Activated naive CD8-positive, alpha-beta T cell treated with anti-CD3 and anti-CD28 coated beads, Interleukin-2, amount 50 U/mL, for 16 hours (primary cell): Measurements from ENCODE around the gene STEAP2.

Source experiments
- DNase-seq: peaks from one replicate; pipeline ENCODE4 v3.0.0-alpha.2; 2020; ENCODE audit warnings: low read depth, low spot score

Gene STEAP2

DNA sequence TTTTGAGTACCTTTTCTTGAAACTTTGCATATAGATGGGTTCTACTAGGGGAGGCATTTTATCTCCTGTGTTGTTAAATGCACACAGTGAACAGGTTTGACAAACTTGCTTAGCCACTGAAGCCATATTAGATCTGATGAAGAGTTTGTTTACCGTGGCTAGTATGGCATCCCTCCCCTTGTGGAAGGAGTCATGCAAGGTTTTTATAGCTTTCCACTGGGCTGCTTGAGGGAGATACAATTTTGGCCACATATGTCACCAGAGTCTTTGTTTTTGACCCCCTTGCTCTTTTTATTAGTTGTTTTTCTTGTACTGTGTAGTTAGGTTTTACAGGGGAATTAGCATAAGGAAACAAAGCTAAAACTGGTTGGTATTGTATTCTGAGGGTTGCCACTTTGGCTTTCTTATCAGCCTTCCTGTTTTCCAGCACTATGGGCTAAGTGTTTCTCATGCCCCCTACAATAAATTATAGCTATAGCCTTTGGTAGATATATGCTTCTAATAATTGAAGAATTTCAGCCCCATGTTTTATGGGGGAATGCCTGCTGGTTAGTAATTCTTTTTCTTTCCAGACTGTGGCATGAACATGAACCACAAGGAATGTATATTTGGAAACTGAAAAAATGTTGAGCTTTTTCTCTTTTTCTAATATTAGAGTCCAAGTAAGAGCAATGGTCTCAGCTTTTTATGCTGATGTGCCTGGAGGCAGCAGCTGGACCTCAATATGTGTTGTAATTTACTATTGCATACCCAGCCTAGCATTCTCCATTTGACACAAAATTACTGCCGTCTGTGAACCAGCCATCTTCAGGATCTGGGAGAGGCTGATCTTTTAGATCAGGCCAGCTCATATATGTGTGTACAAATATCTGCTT lies 18.4 kb upstream of the STEAP2 start:
- DNase-seq: no peak

- DNase-seq: no peak
These were observed 16.4 kb upstream of the STEAP2 start for GRCh38 chr7:90194911-90195809.

- DNase-seq: no peak
These were observed 9.9 kb upstream of the STEAP2 start for GRCh38 chr7:90201500-90202195.

GRCh38 chr7:90207956-90208355 lies 3.6 kb upstream of the STEAP2 start:
- no peak for DNase-seq

GRCh38 chr7:90209776-90210175 lies 1.8 kb upstream of the STEAP2 start:
- no peak for DNase-seq

DNA sequence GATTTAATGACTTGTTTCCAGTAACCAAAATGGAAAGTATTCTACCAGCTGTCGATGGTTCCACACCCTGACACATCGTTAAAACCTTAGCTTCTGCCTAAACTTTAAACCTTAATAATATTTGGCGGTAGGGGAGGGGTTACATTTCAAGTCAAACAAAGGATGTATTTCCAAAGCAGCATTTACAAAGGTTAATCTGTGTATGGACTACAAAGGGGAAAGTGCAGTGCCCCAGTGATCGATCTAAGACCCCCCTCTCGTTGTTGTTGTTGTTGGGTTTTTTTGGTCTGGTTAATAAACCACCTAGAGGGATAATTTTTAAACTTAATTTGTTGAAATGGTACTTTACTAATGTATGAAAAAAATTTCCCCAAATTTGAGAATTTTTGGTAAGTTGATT lies 1.1 kb upstream of the STEAP2 start:
- DNase-seq: no peak

GRCh38 chr7:90210981-90211380 lies 559 bp upstream of the STEAP2 start:
- no peak for DNase-seq

GRCh38 chr7:90212149-90212495 lies 582 bp downstream of the STEAP2 start:
- DNase-seq: no peak

DNA sequence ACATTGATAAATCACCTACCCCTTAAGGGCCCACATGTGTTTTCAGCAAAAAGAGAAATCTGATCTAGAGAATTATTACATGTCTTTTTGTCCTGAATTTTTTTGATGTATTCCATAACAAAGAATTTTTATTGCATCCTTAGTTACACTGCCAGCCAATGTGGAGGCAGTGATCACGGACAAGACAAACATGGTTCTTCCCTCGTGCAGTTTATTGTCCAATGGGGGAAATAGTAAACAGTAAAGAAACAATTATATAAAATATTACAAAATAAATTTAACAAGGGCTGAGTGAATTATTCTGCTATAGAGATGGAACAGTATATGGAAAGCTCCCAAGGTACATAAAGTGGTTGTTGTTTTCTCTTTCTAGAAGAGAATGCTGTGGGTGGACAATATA lies 2.0 kb downstream of the STEAP2 start:
- DNase-seq: no peak

DNA sequence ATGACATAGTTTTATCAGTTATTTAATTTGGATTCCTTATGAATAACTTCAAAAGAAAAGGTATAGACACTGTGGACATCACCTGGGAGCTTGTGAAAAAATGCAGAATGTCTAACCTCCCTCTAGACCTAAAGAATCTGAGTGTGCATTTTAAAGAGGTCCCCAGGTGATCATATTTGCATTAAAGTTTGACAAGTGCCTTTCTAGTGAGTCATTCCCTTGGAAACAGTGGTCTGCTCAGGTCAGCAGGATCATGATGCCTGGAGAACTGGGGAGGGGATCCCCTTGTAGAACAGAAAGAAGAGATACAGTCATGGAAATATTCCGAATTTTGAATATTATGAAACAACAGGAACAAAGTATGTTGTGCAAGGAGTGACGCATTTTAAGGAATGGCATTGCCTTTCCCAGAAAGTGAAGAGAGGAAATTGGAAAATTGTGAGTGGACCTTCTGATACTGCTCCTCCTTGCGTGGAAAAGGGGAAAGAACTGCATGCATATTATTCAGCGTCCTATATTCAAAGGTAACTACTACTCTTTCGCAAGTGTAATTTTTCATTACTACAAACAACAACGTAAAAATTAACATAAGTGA lies 4.6 kb downstream of the STEAP2 start:
- DNase-seq: no peak

- no peak for DNase-seq
These were observed 5.2 kb downstream of the STEAP2 start for GRCh38 chr7:90216771-90217170.

DNA sequence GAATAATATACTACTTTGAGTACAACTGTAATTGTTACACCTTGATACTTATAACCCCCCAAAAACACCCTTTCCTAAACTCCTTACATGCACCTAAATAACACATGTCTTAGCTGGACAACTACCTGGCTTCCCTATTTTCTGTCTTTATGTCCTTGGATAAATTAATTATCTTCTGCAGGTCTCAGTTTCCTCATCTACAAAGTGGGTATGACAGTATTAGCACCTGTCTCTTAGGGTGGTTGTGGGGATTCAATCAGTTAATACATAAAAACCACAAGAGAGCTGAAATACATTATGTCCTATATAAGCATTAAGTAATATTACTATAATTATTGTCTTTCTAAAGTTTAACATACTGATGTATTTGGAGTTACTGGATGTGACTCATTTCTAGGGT lies 10.8 kb downstream of the STEAP2 start:
- no peak for DNase-seq

- no peak for DNase-seq
These were observed 11.5 kb downstream of the STEAP2 start for GRCh38 chr7:90222811-90223725.

- DNase-seq: no peak
These were observed 12.7 kb downstream of the STEAP2 start for GRCh38 chr7:90224195-90224594.

DNA sequence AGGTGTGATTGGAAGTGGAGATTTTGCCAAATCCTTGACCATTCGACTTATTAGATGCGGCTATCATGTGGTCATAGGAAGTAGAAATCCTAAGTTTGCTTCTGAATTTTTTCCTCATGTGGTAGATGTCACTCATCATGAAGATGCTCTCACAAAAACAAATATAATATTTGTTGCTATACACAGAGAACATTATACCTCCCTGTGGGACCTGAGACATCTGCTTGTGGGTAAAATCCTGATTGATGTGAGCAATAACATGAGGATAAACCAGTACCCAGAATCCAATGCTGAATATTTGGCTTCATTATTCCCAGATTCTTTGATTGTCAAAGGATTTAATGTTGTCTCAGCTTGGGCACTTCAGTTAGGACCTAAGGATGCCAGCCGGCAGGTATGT lies 13.6 kb downstream of the STEAP2 start:
- DNase-seq: no peak

- no peak for DNase-seq
These were observed 14.1 kb downstream of the STEAP2 start for GRCh38 chr7:90225601-90226000.

DNA sequence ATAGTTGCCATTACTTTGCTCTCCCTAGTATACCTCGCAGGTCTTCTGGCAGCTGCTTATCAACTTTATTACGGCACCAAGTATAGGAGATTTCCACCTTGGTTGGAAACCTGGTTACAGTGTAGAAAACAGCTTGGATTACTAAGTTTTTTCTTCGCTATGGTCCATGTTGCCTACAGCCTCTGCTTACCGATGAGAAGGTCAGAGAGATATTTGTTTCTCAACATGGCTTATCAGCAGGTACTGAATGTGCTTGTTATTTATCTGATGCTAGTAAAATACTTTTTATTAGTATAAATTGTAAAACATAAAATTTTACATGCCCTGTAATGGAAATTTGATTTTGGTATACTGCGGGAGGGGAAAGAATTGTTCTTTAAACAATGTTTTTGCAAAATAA lies 15.7 kb downstream of the STEAP2 start:
- no peak for DNase-seq

- no peak for DNase-seq
These were observed 18.1 kb downstream of the STEAP2 start for GRCh38 chr7:90229682-90230081.

DNA sequence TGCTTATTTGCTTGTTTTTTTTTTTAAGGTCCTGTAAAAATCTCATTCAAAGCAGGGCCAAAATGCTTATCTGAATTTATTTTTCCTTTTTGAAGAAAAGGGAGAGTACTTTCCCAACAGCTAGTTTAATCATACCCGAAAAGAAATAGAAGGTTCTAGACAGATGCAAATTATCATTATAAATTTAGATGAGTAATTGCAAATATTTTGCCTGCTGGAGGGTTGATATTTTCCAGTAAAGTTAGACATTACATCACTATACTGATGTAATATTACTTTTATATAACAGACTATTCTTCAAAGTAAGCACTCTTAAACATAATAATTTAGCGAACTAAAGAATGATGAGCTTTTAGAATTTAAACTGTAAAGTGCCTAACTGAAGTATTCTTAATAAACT lies 19.3 kb downstream of the STEAP2 start:
- no peak for DNase-seq

- DNase-seq: no peak
These were observed 19.8 kb downstream of the STEAP2 start for GRCh38 chr7:90231304-90231703.

GRCh38 chr7:90232430-90232829 lies 20.9 kb downstream of the STEAP2 start:
- no peak for DNase-seq
